Ishikawa (cell line): Measurements from ENCODE around the gene PDCD6IP.

ENCODE experiments used
- CEBPB ChIP-seq: IDR thresholded peaks from 2 replicates; pipeline ENCODE4 v1.6.1; 2012
- CREB1 ChIP-seq: IDR thresholded peaks from 2 replicates; pipeline ENCODE4 v1.6.1; 2012; ENCODE audit warnings: low read depth
- EGR1 ChIP-seq: IDR thresholded peaks from 2 replicates; pipeline ENCODE4 v1.6.1; 2012
- EP300 ChIP-seq: IDR thresholded peaks from 2 replicates; pipeline ENCODE4 v1.6.1; 2012; ENCODE audit warnings: borderline replicate concordance
- FOXM1 ChIP-seq: IDR thresholded peaks from 2 replicates; pipeline ENCODE4 v1.6.1; 2012; ENCODE audit warnings: low read depth, borderline replicate concordance
- NFIC ChIP-seq: IDR thresholded peaks from 2 replicates; pipeline ENCODE4 v1.6.1; 2012
- RAD21 ChIP-seq: IDR thresholded peaks from 2 replicates; pipeline ENCODE4 v1.6.1; 2012; ENCODE audit warnings: low read depth
- TAF1 ChIP-seq: IDR thresholded peaks from 2 replicates; pipeline ENCODE4 v1.6.1; 2012; ENCODE audit warnings: low read depth, mild to moderate bottlenecking
- ZBTB7A ChIP-seq: IDR thresholded peaks from 2 replicates; pipeline ENCODE4 v1.6.1; 2012; ENCODE audit warnings: low read depth
- TF ChIP-seq, protein P1 (sequence below): IDR thresholded peaks from 2 replicates; pipeline ENCODE4 v1.6.1; 2012; ENCODE audit warnings: low read depth, mild to moderate bottlenecking
- TF ChIP-seq, protein P2 (sequence below): IDR thresholded peaks from 2 replicates; pipeline ENCODE4 v1.6.1; 2012

- no peak for TF ChIP-seq CREB1
- no peak for TF ChIP-seq EP300
- TF ChIP-seq TAF1: no peak
- no peak for TF ChIP-seq CEBPB
- TF ChIP-seq, protein P1, sequence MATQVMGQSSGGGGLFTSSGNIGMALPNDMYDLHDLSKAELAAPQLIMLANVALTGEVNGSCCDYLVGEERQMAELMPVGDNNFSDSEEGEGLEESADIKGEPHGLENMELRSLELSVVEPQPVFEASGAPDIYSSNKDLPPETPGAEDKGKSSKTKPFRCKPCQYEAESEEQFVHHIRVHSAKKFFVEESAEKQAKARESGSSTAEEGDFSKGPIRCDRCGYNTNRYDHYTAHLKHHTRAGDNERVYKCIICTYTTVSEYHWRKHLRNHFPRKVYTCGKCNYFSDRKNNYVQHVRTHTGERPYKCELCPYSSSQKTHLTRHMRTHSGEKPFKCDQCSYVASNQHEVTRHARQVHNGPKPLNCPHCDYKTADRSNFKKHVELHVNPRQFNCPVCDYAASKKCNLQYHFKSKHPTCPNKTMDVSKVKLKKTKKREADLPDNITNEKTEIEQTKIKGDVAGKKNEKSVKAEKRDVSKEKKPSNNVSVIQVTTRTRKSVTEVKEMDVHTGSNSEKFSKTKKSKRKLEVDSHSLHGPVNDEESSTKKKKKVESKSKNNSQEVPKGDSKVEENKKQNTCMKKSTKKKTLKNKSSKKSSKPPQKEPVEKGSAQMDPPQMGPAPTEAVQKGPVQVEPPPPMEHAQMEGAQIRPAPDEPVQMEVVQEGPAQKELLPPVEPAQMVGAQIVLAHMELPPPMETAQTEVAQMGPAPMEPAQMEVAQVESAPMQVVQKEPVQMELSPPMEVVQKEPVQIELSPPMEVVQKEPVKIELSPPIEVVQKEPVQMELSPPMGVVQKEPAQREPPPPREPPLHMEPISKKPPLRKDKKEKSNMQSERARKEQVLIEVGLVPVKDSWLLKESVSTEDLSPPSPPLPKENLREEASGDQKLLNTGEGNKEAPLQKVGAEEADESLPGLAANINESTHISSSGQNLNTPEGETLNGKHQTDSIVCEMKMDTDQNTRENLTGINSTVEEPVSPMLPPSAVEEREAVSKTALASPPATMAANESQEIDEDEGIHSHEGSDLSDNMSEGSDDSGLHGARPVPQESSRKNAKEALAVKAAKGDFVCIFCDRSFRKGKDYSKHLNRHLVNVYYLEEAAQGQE: no peak
- TF ChIP-seq RAD21: no peak
- TF ChIP-seq FOXM1: no peak
- TF ChIP-seq NFIC: no peak
- TF ChIP-seq EGR1: no peak
- TF ChIP-seq ZBTB7A: no peak
- TF ChIP-seq, protein P2, sequence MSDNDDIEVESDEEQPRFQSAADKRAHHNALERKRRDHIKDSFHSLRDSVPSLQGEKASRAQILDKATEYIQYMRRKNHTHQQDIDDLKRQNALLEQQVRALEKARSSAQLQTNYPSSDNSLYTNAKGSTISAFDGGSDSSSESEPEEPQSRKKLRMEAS: no peak
Measured at GRCh38 chr3:33901862-33902563, 103.6 kb downstream of the PDCD6IP start.
